ENCODE measurements around the gene SLC16A4. TPM values are rescaled to one million over a fixed set of nuclear protein-coding genes. Genes with fewer than 3 reads are reported as not detected.

The SLC16A4 gene
- total RNA-seq, 2 experiments from 2014 or later = not detected

DNA sequence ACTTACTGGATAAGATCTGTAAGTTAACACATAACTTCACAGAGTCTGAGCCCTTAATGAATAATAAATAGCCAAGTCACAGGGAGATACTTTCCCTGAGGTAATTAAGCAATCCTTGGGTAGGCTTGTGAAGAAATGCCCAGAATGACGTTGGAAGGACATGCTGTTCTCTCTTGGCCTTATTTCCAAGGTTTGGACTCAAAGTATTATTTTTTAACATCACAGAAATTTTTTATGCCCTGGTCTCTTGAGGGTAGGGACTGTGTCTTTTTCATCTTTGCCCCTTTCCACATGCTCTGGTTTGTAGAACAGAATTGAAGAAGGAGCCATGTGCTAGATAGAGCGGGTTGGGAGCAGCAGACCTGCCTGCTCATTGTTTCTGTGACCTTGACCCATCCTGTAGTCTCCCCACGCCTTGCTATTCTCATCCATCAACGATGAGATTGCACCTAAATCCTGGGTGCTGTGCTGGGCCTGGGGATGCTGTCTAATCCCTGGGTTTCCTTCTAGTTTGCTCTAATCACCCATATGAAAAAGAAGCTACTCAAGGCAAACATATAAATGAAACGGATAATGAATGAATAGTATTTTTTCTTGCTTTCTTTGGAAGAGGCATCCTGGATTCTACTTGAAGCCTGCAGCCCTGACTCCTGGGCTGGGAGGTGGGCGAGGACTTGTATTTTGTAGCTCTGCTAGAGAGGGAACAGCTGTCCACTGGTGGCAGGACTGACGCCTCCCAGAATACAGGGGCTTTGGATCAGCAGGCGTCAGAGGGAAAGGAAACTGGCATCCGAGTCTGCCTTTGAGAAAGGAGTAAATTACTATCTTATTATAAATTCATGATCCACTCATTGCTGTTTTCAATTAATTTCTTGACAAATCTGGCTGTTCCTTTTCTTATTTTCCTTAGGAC lies 34.1 kb upstream of the SLC16A4 start:
- H3K4me3 ChIP-seq (ENCODE audit: low read length) = no peak overlapping the region
- no peaks in the 10 kb centered on the region for H3K4me1 ChIP-seq (ENCODE audit: insufficient read depth, low read length)
- Mint-ChIP-seq H3K36me3 (ENCODE audit: low read depth) (no peaks in the 10 kb centered on the region), H3K4me3 (no peak overlapping the region), H3K4me1 (ENCODE audit: low read depth) (no peaks in the 10 kb centered on the region), H3K27me3 (peaks cover 7% of the 10 kb centered on the region), H3K27ac (no peak overlapping the region), H3K9me3 (no peaks in the 10 kb centered on the region)
- no peaks in the 10 kb centered on the region for H3K36me3 ChIP-seq (ENCODE audit: insufficient read depth, low read length)
- intact Hi-C loops (cut with DNase I, micrococcal nuclease) = no loop called here
- POLR2A ChIA-PET = no interaction called here
- peaks cover 0 to 3% of the 10 kb centered on the region in 2 experiments for H3K27me3 ChIP-seq (ENCODE audit: control insufficient read depth in 1 of 2, insufficient read depth in 2 of 2, low read length in 2 of 2)
- H3K27ac ChIP-seq (ENCODE audit: low read depth in 1 of 2, low read length in 2 of 2) = no peak overlapping the region
- TF ChIP-seq, protein P1, sequence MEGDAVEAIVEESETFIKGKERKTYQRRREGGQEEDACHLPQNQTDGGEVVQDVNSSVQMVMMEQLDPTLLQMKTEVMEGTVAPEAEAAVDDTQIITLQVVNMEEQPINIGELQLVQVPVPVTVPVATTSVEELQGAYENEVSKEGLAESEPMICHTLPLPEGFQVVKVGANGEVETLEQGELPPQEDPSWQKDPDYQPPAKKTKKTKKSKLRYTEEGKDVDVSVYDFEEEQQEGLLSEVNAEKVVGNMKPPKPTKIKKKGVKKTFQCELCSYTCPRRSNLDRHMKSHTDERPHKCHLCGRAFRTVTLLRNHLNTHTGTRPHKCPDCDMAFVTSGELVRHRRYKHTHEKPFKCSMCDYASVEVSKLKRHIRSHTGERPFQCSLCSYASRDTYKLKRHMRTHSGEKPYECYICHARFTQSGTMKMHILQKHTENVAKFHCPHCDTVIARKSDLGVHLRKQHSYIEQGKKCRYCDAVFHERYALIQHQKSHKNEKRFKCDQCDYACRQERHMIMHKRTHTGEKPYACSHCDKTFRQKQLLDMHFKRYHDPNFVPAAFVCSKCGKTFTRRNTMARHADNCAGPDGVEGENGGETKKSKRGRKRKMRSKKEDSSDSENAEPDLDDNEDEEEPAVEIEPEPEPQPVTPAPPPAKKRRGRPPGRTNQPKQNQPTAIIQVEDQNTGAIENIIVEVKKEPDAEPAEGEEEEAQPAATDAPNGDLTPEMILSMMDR (IDR thresholded peaks at IDR 0.05) = no peak
- DNase-seq (no peak), ATAC-seq (ENCODE audit: poor library complexity) (no peak)
- no peaks in the 10 kb centered on the region for H3K9me3 ChIP-seq (ENCODE audit: control insufficient read depth in 1 of 2, insufficient read depth in 1 of 2, low read length in 2 of 2)
- CTCF ChIA-PET = no interaction called here

DNA sequence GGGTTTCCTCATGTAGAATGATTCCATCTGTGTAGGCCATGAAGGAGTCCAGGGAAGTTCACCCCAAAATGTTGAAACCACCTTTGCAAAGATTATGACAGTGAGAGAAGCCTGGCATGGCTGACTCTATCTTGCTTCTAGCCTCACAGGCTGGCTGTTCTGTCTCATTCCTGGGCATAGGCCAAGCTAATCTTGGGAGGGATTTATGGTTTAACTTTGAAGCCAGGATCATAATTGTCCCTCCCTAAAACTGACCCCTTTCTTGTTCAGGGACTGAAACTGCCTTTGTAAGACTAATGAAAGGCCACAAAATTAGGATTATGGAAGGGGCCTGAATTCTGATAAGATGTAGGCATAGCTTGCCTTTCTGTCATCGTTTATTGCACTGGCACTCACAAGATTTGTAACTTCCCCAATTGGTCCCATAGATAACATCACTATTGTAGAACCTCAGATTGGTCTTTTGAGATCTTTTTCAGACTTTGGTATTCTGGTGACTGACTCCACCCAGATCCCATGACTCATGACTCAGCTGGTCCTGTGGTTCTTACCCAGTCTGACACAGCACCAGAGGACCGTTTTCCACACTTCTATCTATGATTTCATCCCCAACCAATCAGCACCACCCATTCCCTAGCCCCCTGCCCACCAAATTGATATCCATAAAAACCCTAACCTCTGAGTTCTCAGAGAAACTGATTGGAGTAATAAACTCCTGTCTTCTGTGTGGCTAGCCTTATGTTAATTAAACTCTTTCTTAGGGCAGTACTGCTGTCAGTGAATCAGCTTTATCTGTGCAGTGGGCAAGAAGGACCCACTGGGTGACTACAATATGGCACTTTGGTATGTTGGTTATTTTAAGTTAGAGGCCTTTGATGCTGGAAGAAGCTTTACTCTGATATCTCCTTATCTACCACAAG lies 30.3 kb upstream of the SLC16A4 start:
- DNase-seq = peak in 2 of 14 experiments; percentile 53 to 56

DNA sequence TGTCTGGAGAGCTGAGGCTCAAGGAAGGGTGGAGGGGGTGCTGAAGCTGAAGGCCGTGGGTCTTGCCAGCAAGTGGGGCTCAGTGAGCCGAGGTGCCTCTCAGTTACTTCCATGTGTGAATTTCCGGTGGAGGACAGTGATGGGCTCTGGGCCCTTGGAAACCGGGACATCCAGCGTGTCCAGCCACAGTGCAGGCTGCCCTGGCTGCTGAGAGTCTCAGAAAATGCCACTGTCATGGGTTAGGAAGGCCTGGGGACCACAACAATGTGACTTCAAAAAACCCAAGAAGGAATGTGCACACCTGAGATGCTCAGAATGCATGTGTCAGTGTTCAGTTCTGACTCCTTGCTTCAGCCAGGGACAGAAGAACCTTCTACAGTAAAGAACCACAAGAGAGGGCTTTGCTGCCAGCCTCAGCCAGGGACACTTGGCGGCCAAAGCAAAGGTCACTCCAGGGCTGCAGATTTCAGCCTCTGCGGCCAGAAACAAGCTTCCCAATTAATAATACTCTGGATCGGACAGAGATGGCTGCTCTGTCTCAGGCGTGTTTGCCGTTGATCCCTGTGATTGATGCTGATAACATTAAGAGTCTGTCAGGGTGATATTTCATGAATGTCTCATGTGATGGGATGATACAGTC lies 29.3 kb upstream of the SLC16A4 start:
- Histone ChIP-seq H3K27ac (ENCODE audit: low read depth in 1 of 2, low read length in 2 of 2) (no peak overlapping the region), H3K4me1 (ENCODE audit: insufficient read depth, low read length) (no peaks in the 10 kb centered on the region), H3K4me3 (ENCODE audit: low read length) (no peak overlapping the region), H3K27me3 (ENCODE audit: control insufficient read depth in 1 of 2, insufficient read depth in 2 of 2, low read length in 2 of 2) (no peaks in the 10 kb centered on the region), H3K9me3 (ENCODE audit: control insufficient read depth in 1 of 2, insufficient read depth in 1 of 2, low read length in 2 of 2) (no peaks in the 10 kb centered on the region), H3K36me3 (ENCODE audit: insufficient read depth, low read length) (no peaks in the 10 kb centered on the region)
- POLR2A ChIA-PET = no interaction called here
- Mint-ChIP-seq H3K27me3 (peaks cover 6% of the 10 kb centered on the region), H3K27ac (no peak overlapping the region), H3K4me1 (ENCODE audit: low read depth) (no peaks in the 10 kb centered on the region), H3K9me3 (no peaks in the 10 kb centered on the region), H3K4me3 (no peak overlapping the region), H3K36me3 (ENCODE audit: low read depth) (no peaks in the 10 kb centered on the region)
- CTCF ChIA-PET = no interaction called here
- intact Hi-C loops (cut with DNase I, micrococcal nuclease) = no loop called here
- ATAC-seq (ENCODE audit: poor library complexity) (no peak), DNase-seq (no peak)
- TF ChIP-seq, protein P1 (IDR thresholded peaks at IDR 0.05) = no peak

More for the DNA sequence above, 30.3 kb upstream of the SLC16A4 start:
- peaks cover 0 to 3% of the 10 kb centered on the region in 2 experiments for H3K27me3 ChIP-seq (ENCODE audit: control insufficient read depth in 1 of 2, insufficient read depth in 2 of 2, low read length in 2 of 2)
- no peak overlapping the region for H3K27ac Mint-ChIP-seq
- ChIA-PET CTCF (interaction anchor here (1.2 kb wide), 1 partner anchor 39 kb away, joined by 5 read pairs; no protein-coding TSS in a partner anchor), POLR2A (no interaction called here)
- H3K9me3 Mint-ChIP-seq = no peaks in the 10 kb centered on the region
- H3K4me1 ChIP-seq (ENCODE audit: insufficient read depth, low read length) = no peaks in the 10 kb centered on the region
- H3K27ac ChIP-seq (ENCODE audit: low read depth in 1 of 2, low read length in 2 of 2) = no peak overlapping the region
- peaks cover 6% of the 10 kb centered on the region for H3K27me3 Mint-ChIP-seq
- TF ChIP-seq, protein P1 (IDR thresholded peaks at IDR 0.05) = no peak
- H3K9me3 ChIP-seq (ENCODE audit: control insufficient read depth in 1 of 2, insufficient read depth in 1 of 2, low read length in 2 of 2) = no peaks in the 10 kb centered on the region
- no peak overlapping the region for H3K4me3 ChIP-seq (ENCODE audit: low read length)
- no peaks in the 10 kb centered on the region for H3K4me1 Mint-ChIP-seq (ENCODE audit: low read depth)
- H3K36me3 Mint-ChIP-seq (ENCODE audit: low read depth) = no peaks in the 10 kb centered on the region
- ATAC-seq (ENCODE audit: poor library complexity) = no peak
- intact Hi-C loops (cut with DNase I, micrococcal nuclease) = no loop called here
- H3K4me3 Mint-ChIP-seq = no peak overlapping the region
- H3K36me3 ChIP-seq (ENCODE audit: insufficient read depth, low read length) = no peaks in the 10 kb centered on the region
